Stimulated activated CD4-positive, alpha-beta T cell treated with anti-CD3 and anti-CD28 coated beads, TNF-alpha, amount 100 ng/mL, for 4 hours (primary cell): ENCODE data around the gene PPP2R2C.

ENCODE experiments used
- DNase-seq, 3 experiments: peaks; one replicate each; pipeline ENCODE4 v3.0.0-alpha.2; 2020; ENCODE audit warnings: low read depth in 3 of 3

PPP2R2C gene

DNA sequence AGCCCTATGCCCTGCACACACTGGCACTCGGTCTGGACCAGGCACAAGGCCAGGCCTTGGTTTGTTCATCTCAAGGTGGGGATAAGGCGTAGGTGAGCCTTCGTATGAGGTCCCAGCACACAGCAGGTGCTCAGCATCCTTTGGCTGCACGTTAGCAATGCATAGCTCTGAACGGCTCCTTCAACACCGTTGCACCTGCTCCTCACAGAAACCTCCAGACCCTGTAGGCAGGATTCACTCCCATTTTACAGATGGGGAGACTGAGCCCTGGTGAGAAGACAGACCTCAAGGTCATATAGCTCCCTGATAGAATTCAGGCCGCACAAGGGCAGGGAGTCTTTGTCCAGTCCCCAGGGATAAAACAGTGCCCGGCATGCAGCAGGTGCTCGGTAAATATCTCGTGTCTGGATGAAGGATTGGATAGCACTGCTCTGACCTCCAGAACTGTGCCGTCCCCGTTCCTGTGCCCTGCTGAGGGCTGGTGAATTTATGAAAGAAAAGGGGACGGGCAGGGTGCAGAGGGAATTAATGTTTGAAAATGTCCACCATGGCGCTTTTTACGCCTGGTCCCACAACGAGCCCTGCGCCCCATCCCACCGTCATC lies 2.4 kb downstream of the PPP2R2C start:
- no peak for DNase-seq

DNA sequence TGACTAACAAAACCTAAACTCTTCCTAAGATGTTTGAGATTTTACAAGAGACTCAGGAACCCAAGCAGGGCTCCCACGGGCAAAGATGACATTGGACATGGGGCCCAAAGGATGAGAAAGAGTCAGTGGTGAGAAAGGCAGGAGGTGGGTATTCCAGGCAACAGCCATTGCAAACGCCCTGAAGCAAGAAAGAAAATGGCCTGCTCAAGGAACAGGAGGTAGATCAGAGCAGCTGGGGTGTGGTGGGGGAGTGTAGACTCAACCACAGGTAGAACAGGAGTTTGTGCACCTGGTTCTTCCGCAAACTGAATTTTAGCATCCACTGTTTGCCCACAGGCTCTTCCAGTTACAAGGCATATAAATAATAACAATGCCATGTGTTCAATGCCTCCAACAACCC lies 3.3 kb downstream of the PPP2R2C start:
- DNase-seq: no peak

DNA sequence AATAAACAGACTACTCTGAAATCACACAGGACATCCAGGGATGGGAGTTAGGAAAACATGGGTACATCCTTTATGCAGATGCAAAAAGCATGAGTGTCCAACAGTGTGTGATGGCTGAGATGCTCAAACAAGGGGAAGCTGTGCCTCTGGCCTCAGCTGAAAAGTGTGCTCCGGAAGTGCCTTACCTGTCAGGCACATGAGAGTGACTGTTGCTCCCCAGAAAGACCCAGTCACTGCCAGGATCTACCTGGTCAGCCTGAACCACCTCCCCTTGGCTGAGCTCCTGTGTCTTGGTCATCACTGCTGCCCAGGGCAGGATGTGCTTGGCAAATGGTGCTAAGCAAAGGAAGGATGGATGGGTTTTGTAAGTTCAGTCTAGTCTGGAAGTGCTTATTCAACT lies 4.0 kb downstream of the PPP2R2C start:
- DNase-seq: no peak

DNA sequence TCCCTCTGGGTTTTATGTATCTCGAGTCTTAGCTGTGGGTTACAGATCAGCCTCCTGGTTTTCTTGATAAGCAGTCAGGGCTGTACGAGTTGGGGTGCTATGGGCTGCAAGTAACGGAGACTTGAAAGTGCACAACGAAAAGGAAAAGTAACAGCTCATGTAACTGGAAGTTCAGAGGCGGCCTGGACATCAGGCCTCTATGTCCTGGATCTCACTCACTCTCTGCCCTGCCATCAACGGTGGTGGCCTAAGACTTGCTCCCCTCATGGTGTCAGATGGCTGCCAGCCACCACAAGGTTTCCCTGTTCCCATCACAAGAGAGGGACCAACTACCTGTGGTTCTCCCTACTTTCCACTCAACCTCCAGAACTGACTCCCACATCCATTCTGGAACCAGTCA lies 4.8 kb downstream of the PPP2R2C start:
- DNase-seq: no peak

DNA sequence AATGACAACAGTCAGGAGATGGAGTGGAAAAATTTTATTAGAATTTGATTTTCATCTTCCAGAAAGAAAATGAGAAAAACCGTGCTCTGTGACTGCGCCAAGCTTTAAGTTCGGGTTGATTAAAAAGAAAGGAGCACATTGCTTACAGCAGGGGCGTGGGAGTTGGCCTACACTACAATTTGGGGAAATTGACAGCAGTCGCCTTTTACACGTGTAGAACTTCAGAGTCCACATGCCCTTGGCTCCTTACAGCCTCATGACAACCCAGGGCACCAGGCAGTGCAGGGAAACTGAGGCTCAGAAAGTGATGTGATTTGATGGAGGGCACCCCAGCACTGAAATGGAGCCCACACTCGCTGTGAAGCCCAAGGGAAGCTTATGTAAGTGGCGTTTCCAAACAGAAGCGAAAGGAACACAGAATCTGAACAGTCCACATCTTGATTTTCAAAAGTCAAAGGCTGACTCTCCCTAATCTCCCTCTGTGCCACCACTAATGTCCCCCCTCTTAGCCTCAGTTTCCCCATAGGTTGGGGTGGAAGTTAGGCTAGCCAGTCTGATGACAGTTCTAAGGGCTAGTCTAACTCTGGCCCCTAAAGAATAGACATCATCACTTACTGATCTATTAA lies 5.5 kb downstream of the PPP2R2C start:
- no peak for DNase-seq

DNA sequence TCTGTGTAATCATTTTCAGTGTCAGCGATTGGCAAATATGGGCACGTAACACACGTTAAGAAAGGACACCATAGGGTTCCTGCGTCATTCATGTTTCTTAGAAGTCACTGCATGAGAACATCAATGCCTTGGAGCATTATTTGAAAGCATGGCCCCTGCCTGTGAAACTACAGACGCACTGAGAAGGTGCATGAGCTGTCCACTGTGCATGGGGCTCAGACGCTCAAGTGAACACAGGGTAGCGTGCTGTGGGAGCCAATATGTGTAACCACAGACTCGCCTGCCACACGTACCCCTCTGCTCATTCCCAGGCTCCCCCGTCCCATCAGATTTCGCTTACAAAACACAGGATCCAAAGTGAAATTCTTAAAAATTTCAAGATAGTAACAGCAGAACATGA lies 6.5 kb downstream of the PPP2R2C start:
- no peak for DNase-seq

DNA sequence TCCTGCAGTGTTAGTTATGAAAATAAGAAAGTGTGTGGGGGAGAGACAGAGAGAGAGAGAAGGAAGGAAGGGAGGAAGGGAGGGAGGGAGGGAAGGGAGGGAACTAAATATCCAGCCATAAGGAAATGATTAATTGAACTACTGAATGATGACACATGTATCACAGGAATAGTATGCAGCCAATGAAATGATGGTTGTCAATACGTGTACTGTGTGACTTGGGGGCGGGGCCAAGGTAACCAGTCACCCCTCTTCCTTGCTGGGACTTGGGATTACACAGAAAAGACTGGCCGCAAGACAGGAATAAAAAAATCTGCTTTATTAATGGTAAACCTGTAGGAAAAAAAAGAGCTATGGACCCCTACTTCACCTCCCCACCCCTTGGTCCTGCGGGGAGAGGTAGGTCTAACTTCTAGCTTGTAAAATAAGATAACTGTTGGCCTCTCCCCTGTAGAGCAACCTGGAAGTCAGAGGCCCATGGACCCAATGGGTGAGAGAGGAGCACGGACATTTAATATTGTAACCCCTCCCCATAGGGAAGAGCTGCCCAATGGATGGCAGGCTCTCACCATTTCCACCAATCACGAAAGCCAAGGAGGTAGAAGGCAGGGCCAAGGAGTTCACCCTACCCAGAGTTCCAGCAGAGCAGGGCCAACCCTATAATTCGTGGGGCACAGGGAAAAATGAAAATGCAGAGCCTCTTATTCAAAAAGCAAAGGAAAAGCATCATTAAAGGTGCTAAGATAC lies 7.4 kb downstream of the PPP2R2C start:
- DNase-seq: no peak

DNA sequence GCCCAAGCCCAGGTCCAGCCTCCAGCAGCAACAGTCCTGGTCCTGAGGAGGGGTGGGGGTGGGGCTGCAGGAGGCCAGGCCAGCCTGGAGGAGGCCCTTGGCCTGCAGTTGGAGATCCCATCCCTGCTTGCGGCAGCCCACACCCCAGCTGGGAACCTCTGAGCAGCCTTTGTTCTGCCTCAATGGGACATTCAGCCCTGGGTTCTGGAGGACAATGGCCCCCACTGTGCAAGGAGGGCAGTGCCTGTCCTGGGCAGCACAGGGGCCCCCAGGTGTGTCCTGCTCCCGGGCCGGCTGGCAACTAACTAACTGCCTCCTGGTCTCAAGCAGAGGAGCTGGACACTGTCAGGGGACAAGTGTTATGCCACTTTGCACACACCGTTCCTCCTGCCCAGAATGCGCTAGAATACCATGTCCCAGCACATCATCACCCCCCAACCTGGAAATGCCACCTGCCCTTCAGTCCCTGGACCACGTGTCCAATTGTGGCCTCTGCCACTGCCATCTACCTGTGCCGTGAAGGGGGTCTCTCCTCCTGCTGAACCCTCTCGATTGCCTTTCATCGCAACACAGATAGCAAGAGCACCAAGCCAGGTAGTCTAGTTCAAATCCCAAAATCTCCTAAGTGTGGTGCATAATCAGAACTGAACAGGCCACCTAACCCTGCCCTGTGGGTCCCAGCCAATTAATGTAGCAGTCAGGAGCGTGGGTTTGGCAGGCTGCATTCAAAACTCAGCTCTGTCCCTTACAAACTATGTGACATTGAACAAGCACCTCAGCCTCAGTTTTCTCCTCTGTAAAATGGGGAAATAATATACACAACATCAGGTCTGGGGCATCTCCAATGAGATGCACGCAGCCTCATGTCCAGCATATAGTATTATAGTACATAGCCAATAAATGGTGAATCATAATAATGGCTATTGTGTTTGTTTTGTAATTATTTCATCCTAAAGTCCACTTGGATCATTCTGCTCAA lies 8.8 kb downstream of the PPP2R2C start:
- no peak for DNase-seq

DNA sequence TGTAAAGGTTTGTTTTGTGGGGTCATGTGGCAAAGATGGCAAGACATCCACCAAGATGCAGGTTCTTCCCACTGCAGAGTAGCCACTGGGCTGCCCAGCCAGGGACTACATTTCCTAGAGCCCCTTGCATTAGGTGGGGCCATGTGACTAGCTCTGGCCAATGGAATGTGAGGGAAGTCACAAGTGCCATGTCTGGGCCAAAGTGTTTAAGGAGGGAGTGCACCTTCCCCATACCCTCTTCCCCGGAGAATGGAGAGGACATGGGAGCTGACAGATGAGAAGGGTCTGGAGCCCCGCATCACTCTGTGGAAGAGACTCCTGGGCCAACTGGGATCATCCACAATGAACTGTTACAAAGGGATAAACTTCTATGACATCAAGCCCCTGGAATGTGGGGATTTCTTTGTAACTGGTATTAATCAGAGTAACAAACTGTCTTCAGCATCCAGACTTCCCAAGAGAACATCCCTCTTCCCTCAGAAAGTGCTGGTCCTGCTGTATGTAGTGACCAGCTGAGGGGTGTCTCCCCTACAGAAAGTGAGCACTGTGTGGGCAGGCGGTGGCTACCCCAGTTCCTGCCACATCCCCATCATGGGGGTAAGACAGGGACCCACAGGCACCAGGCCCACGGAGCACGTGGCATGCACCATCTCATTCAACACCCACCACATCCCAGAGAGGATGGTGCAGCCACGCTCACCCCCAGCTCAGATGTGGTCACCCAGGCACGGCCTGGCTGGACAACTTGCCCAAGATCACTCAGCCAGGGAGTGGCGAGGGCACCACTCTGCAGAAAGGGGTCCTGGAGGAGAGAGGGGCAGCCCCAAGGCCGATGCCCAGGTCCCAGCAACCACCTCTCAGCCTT lies 10.9 kb downstream of the PPP2R2C start:
- DNase-seq: no peak

DNA sequence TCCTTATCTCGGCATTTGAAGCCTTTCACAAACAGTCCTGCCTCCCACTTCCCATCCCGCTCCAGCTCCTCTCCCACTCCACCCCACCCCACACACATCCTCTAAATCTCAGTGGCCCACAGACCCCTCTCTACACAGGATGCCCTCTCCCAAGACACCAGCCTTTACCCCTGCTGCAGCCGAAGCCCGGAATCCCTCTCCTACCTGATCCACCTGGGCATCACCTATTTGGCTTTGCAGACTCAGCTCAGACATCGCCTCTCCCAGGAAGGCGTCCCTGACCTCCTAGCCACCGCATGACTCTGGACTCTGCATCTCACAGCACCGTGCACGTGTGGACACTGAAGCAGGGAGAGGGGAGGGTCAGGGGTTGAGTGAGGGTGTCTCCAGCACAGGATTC lies 11.5 kb downstream of the PPP2R2C start:
- no peak for DNase-seq

DNA sequence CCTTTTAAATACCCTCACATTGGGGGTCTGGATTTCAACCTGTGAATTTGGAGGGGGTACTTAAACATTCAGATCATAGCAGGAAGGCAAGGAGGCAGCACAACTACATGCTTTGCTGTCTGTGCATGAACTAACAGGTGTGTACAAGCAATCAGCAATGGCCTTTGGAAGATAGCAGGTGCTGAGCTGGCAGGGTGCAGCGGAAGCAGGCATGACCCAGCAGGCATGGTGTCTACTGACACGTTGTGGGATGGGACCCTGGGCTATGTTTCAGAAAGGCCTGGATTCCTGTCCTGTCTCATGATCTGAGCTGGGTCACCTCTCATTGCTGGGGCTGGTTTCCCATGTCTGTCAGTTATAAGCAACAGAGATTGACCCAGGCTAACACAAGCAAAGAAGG lies 13.9 kb downstream of the PPP2R2C start:
- DNase-seq: no peak

DNA sequence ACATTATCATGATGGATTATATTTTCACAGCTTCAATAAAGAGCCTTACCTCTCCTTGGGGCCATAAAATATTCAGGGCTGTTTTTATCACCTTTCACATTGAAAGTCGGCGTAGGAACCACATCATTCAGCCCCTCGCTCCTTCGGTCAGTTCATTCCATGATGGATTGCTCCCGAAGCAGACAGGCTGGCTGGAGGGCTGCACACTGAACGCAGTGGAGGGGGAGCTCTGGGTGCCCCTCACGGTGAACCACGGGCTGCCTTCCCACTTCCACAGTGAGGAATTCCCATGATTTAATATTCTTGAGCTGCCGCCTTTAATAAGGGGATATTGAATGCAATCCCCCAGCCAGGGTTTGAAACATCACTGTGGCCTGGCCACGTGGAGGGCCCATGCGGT lies 16.0 kb downstream of the PPP2R2C start:
- no peak for DNase-seq

DNA sequence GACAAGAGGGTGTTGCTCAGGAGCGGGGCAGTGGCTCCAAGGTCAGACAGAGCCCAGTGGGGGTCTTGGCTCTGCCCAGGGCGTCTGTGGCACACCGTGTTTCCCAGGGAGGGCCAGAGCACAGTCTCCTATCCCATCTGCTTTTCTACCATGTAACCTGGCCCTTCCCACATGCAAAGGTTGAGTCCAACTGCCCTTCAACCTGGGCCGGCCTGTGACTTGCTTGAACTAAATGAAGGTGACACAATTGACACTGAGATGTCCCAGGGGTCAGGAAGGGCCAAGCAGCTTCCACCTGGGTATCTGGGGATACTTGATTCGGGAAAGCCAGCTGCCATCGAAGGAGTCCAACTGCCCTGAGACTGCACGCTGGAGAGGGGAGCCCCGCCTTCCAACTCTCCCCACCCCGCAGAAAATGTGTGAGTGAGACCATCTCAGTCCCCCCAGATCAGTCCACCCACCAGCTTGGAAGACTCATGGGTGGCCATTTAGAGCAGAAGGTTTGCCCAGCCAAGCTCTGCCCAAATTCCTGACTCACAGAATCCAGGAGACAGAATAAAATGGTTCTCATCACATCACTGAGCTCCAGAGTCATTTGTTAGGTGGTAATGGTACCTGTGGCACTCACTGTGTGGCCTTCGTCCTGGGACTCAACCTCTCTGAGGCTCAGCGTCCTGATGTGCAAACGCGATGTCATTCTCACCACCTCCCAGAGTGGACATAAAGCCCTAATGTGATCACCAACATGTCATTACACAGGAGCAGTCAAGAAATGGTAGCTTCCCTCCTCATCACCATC lies 18.1 kb downstream of the PPP2R2C start:
- no peak for DNase-seq

DNA sequence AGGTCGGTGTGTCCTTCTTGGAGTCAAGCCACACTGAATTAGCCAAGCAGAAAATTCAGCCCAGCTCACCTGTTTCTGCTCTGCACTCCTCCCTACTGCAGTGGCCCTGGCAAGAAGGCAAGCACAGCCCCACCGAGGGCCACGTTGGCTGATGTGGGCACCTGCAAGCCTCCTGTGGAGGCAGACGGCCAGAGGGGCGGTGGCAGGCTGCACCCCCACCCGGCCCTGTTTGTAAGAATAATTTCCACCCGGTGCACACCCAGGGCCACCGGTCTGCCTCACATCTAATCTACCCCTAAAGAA lies 18.8 kb downstream of the PPP2R2C start:
- DNase-seq: no peak

DNA sequence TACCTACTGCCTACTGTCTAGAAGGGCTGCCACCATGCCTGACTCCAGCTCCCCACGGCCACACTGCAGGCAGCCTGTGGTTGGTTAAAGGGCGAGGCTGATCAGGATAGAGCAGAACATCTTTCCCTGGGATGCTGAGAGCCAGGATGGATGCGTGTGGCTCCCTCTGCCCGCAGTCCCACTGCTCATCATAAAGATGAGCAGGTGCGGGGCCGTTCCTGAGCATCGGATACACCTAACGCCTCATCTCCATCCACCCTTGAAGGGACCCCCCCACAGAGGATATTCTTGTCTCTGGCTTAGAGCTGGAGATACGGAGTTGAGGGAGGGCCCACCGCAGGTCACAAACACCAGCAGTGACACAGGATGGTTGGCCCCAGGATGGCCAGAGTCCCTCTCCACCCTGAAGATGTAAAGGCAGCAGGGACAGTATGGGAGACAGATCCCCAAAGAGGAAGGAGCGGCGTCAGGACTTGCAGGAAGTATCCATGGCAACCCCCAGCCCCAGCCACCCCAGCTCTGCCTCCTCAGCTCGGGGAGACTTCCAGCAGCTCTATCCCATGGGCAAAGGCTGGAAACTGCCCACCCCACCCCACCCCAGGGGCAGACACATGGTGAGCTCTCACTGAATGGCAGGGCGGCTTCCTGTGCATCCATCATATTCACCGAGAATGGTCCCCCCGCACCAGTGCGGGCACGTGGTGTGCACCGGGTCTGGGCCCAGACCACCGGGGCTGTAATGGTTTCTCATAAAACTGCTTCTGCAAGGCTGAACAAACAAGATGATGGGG lies 19.3 kb downstream of the PPP2R2C start:
- no peak for DNase-seq

DNA sequence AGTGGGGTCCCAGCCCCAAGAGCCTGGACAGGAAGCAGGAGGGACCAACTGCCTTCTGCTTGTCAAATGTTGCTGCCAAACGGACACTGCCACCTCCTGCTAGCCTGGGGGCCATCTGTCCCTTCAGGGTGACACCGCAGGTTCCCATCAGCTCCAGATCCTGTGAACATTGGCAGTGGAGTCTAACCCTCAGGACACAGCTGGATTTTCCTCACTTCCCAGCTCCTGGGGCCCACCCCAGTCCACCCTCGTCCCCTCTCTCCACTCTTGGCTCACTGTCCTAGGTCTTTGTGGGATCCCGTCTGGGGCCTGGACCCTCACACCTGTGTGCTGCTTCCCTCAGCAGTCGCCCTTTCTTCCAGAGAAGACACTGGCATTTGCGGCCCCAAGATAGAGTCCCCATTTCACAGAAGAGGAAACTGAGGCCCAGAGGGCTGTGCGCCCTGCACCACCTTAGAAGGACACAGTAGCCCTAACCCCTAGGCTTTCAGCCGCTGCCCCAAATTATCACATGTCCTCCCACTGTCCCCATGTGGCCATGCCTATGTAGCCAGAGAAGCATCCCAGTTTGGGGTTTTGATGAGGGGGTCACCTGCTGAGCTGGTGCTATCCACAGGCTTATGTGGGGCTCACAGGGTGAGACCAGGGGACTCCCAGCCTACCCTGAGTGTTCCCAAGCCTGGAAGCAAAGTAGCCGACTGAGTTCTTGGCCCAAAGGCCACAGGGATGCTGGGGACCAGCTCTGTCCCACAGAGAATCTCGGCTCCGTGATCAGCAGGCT lies 20.1 kb downstream of the PPP2R2C start:
- no peak for DNase-seq

DNA sequence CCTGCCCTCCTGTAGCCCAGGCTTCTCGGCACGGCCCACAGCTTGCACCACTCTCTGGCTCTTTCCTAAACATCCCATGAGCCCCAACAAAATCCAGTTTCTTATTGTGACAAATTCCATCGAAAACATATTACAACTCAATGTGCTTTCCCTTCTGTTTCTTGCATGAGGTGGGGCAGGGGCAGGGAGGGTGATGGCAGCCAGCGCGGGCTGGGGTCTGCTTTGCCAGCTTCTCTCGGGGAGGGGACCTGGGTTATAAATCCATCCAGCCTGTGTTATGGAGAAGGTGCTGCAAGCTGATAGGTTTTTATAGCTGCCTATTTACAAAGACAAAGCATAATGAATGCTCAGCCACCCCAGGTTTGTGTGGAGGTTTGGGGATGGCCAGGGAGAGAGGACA lies 21.1 kb downstream of the PPP2R2C start:
- DNase-seq: no peak

DNA sequence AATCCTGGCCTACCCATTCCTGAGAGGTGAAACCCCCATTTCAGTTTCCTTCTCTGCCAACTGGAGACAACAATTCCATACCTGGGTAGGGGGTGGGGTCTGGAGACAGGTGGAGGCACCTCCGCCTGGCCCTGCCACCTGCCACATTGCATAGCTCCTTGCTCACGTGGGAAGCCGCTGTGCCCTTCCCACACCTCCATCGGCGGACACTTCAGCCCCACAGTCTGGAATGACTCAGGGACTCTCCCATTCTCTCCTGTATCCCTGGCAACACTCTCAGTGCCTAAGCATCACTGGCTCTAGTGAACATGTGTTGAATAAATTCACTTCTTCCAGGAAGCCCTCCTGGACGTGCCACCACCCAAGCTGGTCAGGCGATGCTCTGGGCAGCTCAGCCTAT lies 21.7 kb downstream of the PPP2R2C start:
- DNase-seq: no peak
